Measurements from ENCODE around the gene DLX1. TPM values are rescaled to one million over a fixed set of nuclear protein-coding genes. Genes with fewer than 3 reads are reported as not detected.

The DLX1 gene
- total and polyA plus RNA-seq, 9 of the 15 experiments (the other 6 are each of a cell fraction or from before 2014, with no cell fraction given) = 1.9 to 26.2 (median 9.6) TPM

GRCh38 chr2:172095905-172096625 lies 10.8 kb downstream of the DLX1 start:
- POLR2A ChIA-PET = interaction anchor here (0.8 to 1.3 kb wide), 2 partner anchors 11 to 402 kb away, joined by 3 to 6 read pairs; partner anchors contain the start of gene DLX1
- in situ Hi-C loops (cut with MboI) (no loop called here), intact Hi-C loops (cut with micrococcal nuclease) (no loop called here)
- no peak overlapping the region for H3K9ac ChIP-seq (ENCODE audit: insufficient read depth in 1 of 2, low read depth in 2 of 2, low read length in 2 of 2)
- whole genome bisulfite sequencing (ENCODE audit: insufficient coverage, low coverage, missing lambda C conversion rate) = 90% methylated on average over 34 of the region's 40 CpGs
- no peak overlapping the region for H2AFZ ChIP-seq (ENCODE audit: low read depth, low read length)
- H3K9me1 ChIP-seq (ENCODE audit: control insufficient read depth, insufficient read depth, low read length) = no peaks in the 10 kb centered on the region
- no peak for FAIRE-seq
- no peaks in the 10 kb centered on the region for H4K20me1 ChIP-seq (replicated peaks; ENCODE audit: control insufficient read depth, insufficient read depth, low read length)
- no peaks in the 10 kb centered on the region for H3K36me3 ChIP-seq (ENCODE audit: control insufficient read depth, insufficient read depth, low read length)
- H3K4me2 ChIP-seq (ENCODE audit: insufficient read depth, low read length) = no peak overlapping the region
- no TSS peak for BruUV-seq (replicated peaks)
- no peak for ATAC-seq
- DNase-seq (ENCODE audit: extremely low read depth in 1 of 4, low spot score in 3 of 4) = no peak
- peaks cover 22 to 45% of the 10 kb centered on the region in 2 experiments for H3K4me1 ChIP-seq (replicated peaks in 1 of 2; ENCODE audit: control insufficient read depth in 2 of 2, insufficient read depth in 2 of 2, low read length in 2 of 2)
- no peaks in the 10 kb centered on the region for H3K79me2 ChIP-seq (ENCODE audit: control insufficient read depth, insufficient read depth, low read length)
- H3K9me3 ChIP-seq (replicated peaks; ENCODE audit: control insufficient read depth, insufficient read depth, low read depth, low read length) = no peaks in the 10 kb centered on the region
- H3K27me3 ChIP-seq (ENCODE audit: control insufficient read depth in 2 of 2, insufficient read depth in 2 of 2, low read length in 2 of 2) = no peaks in the 10 kb centered on the region; a peak in 1 of 5 replicates
- H3K4me3 ChIP-seq = no peak overlapping the region
- CTCF ChIA-PET (ENCODE audit: low intra/inter-chr PET ratio) = no interaction called here
- H3K27ac ChIP-seq (ENCODE audit: extremely low read depth, low read depth, low read length) = no peak overlapping the region
- TF ChIP-seq ATF2 (CRISPR knock-in tag; IDR thresholded peaks at IDR 0.05) (no peak), ZNF175 (CRISPR knock-in tag; IDR thresholded peaks at IDR 0.05; ENCODE audit: low read depth) (no peak), ZNF830 (CRISPR knock-in tag; IDR thresholded peaks at IDR 0.05) (no peak), MBD2 (IDR thresholded peaks at IDR 0.05; ENCODE audit: borderline replicate concordance, low read depth) (no peak), GTF2E2 (tag; IDR thresholded peaks at IDR 0.05) (no peak), FOXA1 (IDR thresholded peaks at IDR 0.05; ENCODE audit: borderline replicate concordance) (no peak), PKNOX1 (IDR thresholded peaks at IDR 0.05) (no peak), HNRNPLL (IDR thresholded peaks at IDR 0.05; ENCODE audit: low read depth, low read length, poor library complexity, severe bottlenecking) (no peak), POLR3G (IDR thresholded peaks at IDR 0.05; ENCODE audit: extremely low read depth, insufficient read length, insufficient replicate concordance) (no peak), ETV5 (CRISPR knock-in tag; IDR thresholded peaks at IDR 0.05; ENCODE audit: low read depth) (no peak), CTCF (IDR thresholded peaks at IDR 0.05 in 2 of 3, conservative IDR thresholded peaks at IDR 0.05 in 1 of 3; ENCODE audit: insufficient read depth in 2 of 3, low read depth in 1 of 3, low read length in 3 of 3) (no peak), AFF1 (IDR thresholded peaks at IDR 0.05; ENCODE audit: low read depth in 1 of 2, partially characterized antibody in 2 of 2) (no peak)

Measured in K562 (cell line).